HepG2 (cell line): ENCODE measurements around the gene ACSM3. TPM values are rescaled to one million over a fixed set of nuclear protein-coding genes. Genes with fewer than 3 reads are reported as not detected.

Source experiments
- ATAD3A ChIP-seq: sonication (generic); formaldehyde crosslinking; IDR thresholded peaks from 2 replicates; pipeline ENCODE4 v1.4.0; 2020; ENCODE audit warnings: missing genetic modification reagents
- CHD2 ChIP-seq: IDR thresholded peaks from 2 replicates; pipeline ENCODE4 v1.6.1; 2011; ENCODE audit warnings: low read depth, low read length, improper control_type of control experiment
- DR1 ChIP-seq: sonication (generic); formaldehyde crosslinking; IDR thresholded peaks from 2 replicates; pipeline ENCODE4 v1.8.0; 2021; ENCODE audit warnings: mild to moderate bottlenecking, missing genetic modification reagents, inconsistent platforms
- HMGXB4 ChIP-seq, 2 experiments: sonication (generic) in 1 of 2; formaldehyde crosslinking in 1 of 2; IDR thresholded peaks; 2 replicates each; pipeline versions ENCODE4 v1.4.0 to v1.6.1; 2018 to 2020; ENCODE audit warnings: missing genetic modification reagents in 2 of 2, borderline replicate concordance in 1 of 2, low read depth in 1 of 2, mild to moderate bottlenecking in 1 of 2, missing biosample characterization in 1 of 2
- KAT8 ChIP-seq: IDR thresholded peaks from 2 replicates; pipeline ENCODE4 v1.6.1; 2016; ENCODE audit warnings: missing genetic modification reagents, missing compliant biosample characterization
- PITX1 ChIP-seq: sonication (generic); formaldehyde crosslinking; IDR thresholded peaks from 2 replicates; pipeline ENCODE4 v1.5.1; 2020; ENCODE audit warnings: mild to moderate bottlenecking, missing genetic modification reagents
- SIN3B ChIP-seq: fragments of 150-350 bp; IDR thresholded peaks from 2 replicates; pipeline ENCODE4 v1.6.1; 2014; ENCODE audit warnings: low read length
- TMF1 ChIP-seq: sonication (generic); formaldehyde crosslinking; IDR thresholded peaks from 2 replicates; pipeline ENCODE4 v1.8.1; 2022; ENCODE audit warnings: low read depth, missing genetic modification reagents
- TP53 ChIP-seq: sonication (generic); formaldehyde crosslinking; conservative IDR thresholded peaks from 2 replicates; pipeline ENCODE4 v1.4.0; 2020; ENCODE audit warnings: missing genetic modification reagents
- ZNF180 ChIP-seq: sonication (generic); formaldehyde crosslinking; IDR thresholded peaks from 2 replicates; pipeline ENCODE4 v1.4.0; 2020; ENCODE audit warnings: low read depth, missing genetic modification reagents, borderline replicate concordance
- ZNF292 ChIP-seq: sonication (generic); formaldehyde crosslinking; IDR thresholded peaks from 2 replicates; pipeline ENCODE4 v1.8.1; 2022; ENCODE audit warnings: mild to moderate bottlenecking, low read depth, missing genetic modification reagents, borderline replicate concordance
- ZNF343 ChIP-seq: sonication (generic); formaldehyde crosslinking; IDR thresholded peaks from 2 replicates; pipeline ENCODE4 v1.4.0; 2020; ENCODE audit warnings: mild to moderate bottlenecking, missing genetic modification reagents
- ZNF407 ChIP-seq: sonication (generic); formaldehyde crosslinking; IDR thresholded peaks from one replicate; pipeline ENCODE4 v1.5.1; 2020; ENCODE audit warnings: mild to moderate bottlenecking, missing genetic modification reagents; ENCODE audit errors: not compliant biosample characterization
- ZNF432 ChIP-seq: sonication (generic); formaldehyde crosslinking; IDR thresholded peaks from 2 replicates; pipeline ENCODE4 v1.5.0; 2020; ENCODE audit warnings: missing genetic modification reagents, mild to moderate bottlenecking, borderline replicate concordance
- ZNF460 ChIP-seq: sonication (generic); formaldehyde crosslinking; IDR thresholded peaks from 2 replicates; pipeline ENCODE4 v1.5.1; 2020; ENCODE audit warnings: missing genetic modification reagents, mild to moderate bottlenecking, borderline replicate concordance
- polyA plus RNA-seq, 8 experiments: library from polyadenylated mRNA; depleted of rRNA in 3 of 8; stranded (reverse) in 7 of 8; unstranded in 1 of 8; fragments of >200 nt; fragmentation: Illumina TruSeq in 4 of 8; extraction: Trizol in 4 of 8; gene quantifications; 2 replicates each; pipeline versions ENCODE4 v1.2.1 to v1.2.3, GENCODE V29; 2011 to 2016; ENCODE audit warnings: low read depth in 4 of 8, missing spikeins in 1 of 8, mixed read lengths in 1 of 8; ENCODE audit not compliant: insufficient read depth in 1 of 8
- total RNA-seq, 5 experiments: library from RNA; depleted of rRNA; stranded (reverse); fragments of >200 nt; fragmentation: Illumina TruSeq; extraction: Trizol; gene quantifications; 2 replicates each; pipeline ENCODE4 v1.2.3, GENCODE V29; 2016; ENCODE audit warnings: low read depth in 1 of 5

ACSM3 gene
- total and polyA plus RNA-seq, 2 of the 13 experiments (the other 11 are each of a cell fraction or from before 2014, with no cell fraction given) = 74.0 to 108 TPM

DNA sequence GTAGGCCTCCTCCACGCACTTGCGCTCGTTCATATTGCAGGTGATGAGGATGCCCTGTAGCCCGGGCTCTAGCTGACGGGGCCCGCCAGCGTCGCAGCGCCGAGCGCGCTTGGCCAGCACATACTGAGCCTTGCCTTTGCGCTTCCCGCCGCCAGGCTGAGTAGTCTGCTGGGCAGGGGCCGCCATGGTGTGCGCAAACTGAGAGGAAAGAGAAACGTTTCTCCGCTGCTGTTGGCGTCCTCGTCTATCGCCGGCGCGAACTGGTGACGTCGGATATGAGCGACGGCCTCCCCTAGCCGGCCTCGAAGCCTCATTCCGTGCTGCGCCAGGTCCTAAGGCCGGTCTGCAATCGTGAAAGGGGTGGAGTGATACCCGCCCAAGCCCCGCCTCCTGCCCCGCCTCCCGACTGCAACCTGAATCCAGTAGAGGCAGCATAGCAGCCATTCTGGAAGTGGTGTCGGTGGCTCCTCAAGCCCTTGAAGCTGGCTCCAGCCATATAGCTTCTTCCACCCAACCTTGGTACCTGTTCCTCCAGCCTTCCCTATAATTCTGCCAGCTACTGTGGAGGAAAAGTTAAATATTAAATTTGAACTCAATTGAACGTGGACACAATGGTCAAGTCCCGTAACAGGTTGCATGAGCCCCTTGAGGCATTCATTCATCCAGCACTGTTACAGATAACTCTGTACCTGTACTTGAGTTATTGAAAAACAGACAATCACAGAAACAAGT lies 22.1 kb upstream of the ACSM3 start, which contains the start of gene THUMPD1 (continued):
- peak; percentile 91; the same call in 1 of the 2 replicates for TF ChIP-seq ZNF180 (CRISPR knock-in tag)
- TF ChIP-seq CHD2 = no peak; the same call in none of the 2 replicates
- TF ChIP-seq SIN3B = peak; percentile 97
- peak; percentile 68 for TF ChIP-seq DR1
- 0 out of 2 replicates have a peak, but pooled peaks have one; percentile 10 for TF ChIP-seq ZNF343 (CRISPR knock-in tag)
- peak; percentile 93 to 96 for TF ChIP-seq HMGXB4 (CRISPR knock-in tag; IDR thresholded peaks at IDR 0.05; ENCODE audit: borderline replicate concordance in 1 of 2, low read depth in 1 of 2)
- TF ChIP-seq TMF1 (CRISPR knock-in tag) = peak; percentile 91
- no peak for TF ChIP-seq ZNF460 (CRISPR knock-in tag)
- TF ChIP-seq ZNF292 (CRISPR knock-in tag) = peak; percentile 39; the same call in 1 of the 2 replicates
- TF ChIP-seq KAT8 (CRISPR knock-in tag) = peak; percentile 99
- peak; percentile 76 for TF ChIP-seq PITX1 (CRISPR knock-in tag)
- TF ChIP-seq ZNF432 (CRISPR knock-in tag) = no peak
- TF ChIP-seq ATAD3A = peak; percentile 49; the same call in 1 of the 2 replicates
- peak; percentile 42 for TF ChIP-seq ZNF407 (CRISPR knock-in tag)
- peak; percentile 82 for TF ChIP-seq TP53
